KMS-11 (cell line): ENCODE measurements around the gene NBEA.

ENCODE experiments used
- H2AFZ ChIP-seq: fragments of 200-600 bp; sonication (generic); 2 replicates; pipeline ENCODE4 v1.6.1; 2016; ENCODE audit warnings: antibody characterized with exemption, mixed run types, low read depth
- H3K27ac ChIP-seq: fragments of 200-600 bp; sonication (generic); 2 replicates; pipeline ENCODE4 v1.6.1; 2016; ENCODE audit warnings: mild to moderate bottlenecking, mixed run types
- H3K27me3 ChIP-seq: fragments of 200-600 bp; sonication (generic); 2 replicates; pipeline ENCODE4 v1.6.1; 2017; ENCODE audit warnings: mild to moderate bottlenecking, low read depth, mixed run types, moderate library complexity; ENCODE audit not compliant: insufficient read depth
- H3K36me3 ChIP-seq: fragments of 200-600 bp; sonication (generic); 2 replicates; pipeline ENCODE4 v1.6.1; 2017; ENCODE audit warnings: mild to moderate bottlenecking, mixed run types; ENCODE audit not compliant: insufficient read depth
- H3K4me1 ChIP-seq: fragments of 200-600 bp; sonication (generic); 2 replicates; pipeline ENCODE4 v1.6.1; 2016; ENCODE audit warnings: mild to moderate bottlenecking, low read depth, mixed run types; ENCODE audit not compliant: poor library complexity, severe bottlenecking
- H3K4me2 ChIP-seq: fragments of 200-600 bp; sonication (generic); 2 replicates; pipeline ENCODE4 v1.7.0; 2016; ENCODE audit warnings: mild to moderate bottlenecking, mixed run types
- H3K4me3 ChIP-seq: fragments of 200-600 bp; sonication (generic); IDR thresholded peaks from 2 replicates; pipeline ENCODE4 v1.6.1; 2017; ENCODE audit warnings: low read depth, low read length, mixed read lengths; ENCODE audit not compliant: insufficient read depth
- H3K79me2 ChIP-seq: fragments of 200-600 bp; sonication (generic); 2 replicates; pipeline ENCODE4 v1.6.1; 2016; ENCODE audit warnings: low read depth, mixed run types; ENCODE audit not compliant: insufficient read depth
- H3K9ac ChIP-seq: fragments of 200-600 bp; sonication (generic); 2 replicates; pipeline ENCODE4 v1.6.1; 2016; ENCODE audit warnings: mild to moderate bottlenecking, mixed run types
- H4K20me1 ChIP-seq: fragments of 200-600 bp; sonication (generic); 2 replicates; pipeline ENCODE4 v1.6.1; 2016; ENCODE audit warnings: mild to moderate bottlenecking, mixed run types; ENCODE audit not compliant: insufficient read depth
- CTCF ChIP-seq: fragments of 200-600 bp; sonication (generic); conservative IDR thresholded peaks from 2 replicates; pipeline ENCODE4 v1.6.1; 2017; ENCODE audit warnings: low read depth, mild to moderate bottlenecking, antibody characterized with exemption, low read length, moderate library complexity, mixed read lengths

The NBEA gene

GRCh38 chr13:34942732-34943435, 814 bp downstream of the NBEA start:
- H4K20me1 ChIP-seq, result no peaks in the 10 kb centered on the region
- H3K79me2 ChIP-seq, result no peaks in the 10 kb centered on the region
- TF ChIP-seq CTCF, result no peak
- H3K27ac ChIP-seq, result no peak overlapping the region
- H3K9ac ChIP-seq, result no peak overlapping the region
- peak overlapping the region; percentile 73 for H2AFZ ChIP-seq
- H3K36me3 ChIP-seq, result no peaks in the 10 kb centered on the region
- H3K4me1 ChIP-seq, result peaks cover 22% of the 10 kb centered on the region
- H3K4me2 ChIP-seq, result peak overlapping the region; percentile 71
- no peak overlapping the region for H3K4me3 ChIP-seq
- no peaks in the 10 kb centered on the region for H3K27me3 ChIP-seq

- Histone ChIP-seq H3K9ac (no peak overlapping the region), H3K27ac (no peak overlapping the region), H3K79me2 (no peaks in the 10 kb centered on the region)
Observed at GRCh38 chr13:34943436-34944273, 1.6 kb downstream of the NBEA start.

GRCh38 chr13:34944274-34944634, 2.2 kb downstream of the NBEA start:
- Histone ChIP-seq H2AFZ (no peak overlapping the region), H3K9ac (no peak overlapping the region), H3K4me2 (peak overlapping the region; percentile 71; the same call in 1 of the 2 replicates), H3K4me1 (peaks cover 22% of the 10 kb centered on the region), H3K79me2 (no peaks in the 10 kb centered on the region), H3K27me3 (no peaks in the 10 kb centered on the region), H3K27ac (no peak overlapping the region), H3K36me3 (no peaks in the 10 kb centered on the region), H4K20me1 (no peaks in the 10 kb centered on the region), H3K4me3 (no peak overlapping the region)
- no peak for TF ChIP-seq CTCF

More at GRCh38 chr13:34943436-34944273, 1.6 kb downstream of the NBEA start:
- Histone ChIP-seq H2AFZ (peak overlapping the region; percentile 73), H3K27me3 (no peaks in the 10 kb centered on the region), H3K4me1 (peaks cover 22% of the 10 kb centered on the region), H3K4me2 (peak overlapping the region; percentile 71), H3K4me3 (no peak overlapping the region), H4K20me1 (no peaks in the 10 kb centered on the region), H3K36me3 (no peaks in the 10 kb centered on the region)
- no peak for TF ChIP-seq CTCF

- no peaks in the 10 kb centered on the region for H3K79me2 ChIP-seq
- TF ChIP-seq CTCF, result no peak
- H3K9ac ChIP-seq, result no peak overlapping the region
Observed at GRCh38 chr13:34944751-34945150, 2.7 kb downstream of the NBEA start.

More at GRCh38 chr13:34944751-34945150, 2.7 kb downstream of the NBEA start:
- no peaks in the 10 kb centered on the region for H3K27me3 ChIP-seq
- no peaks in the 10 kb centered on the region for H4K20me1 ChIP-seq
- peak overlapping the region; percentile 71; the same call in 1 of the 2 replicates for H3K4me2 ChIP-seq
- H3K36me3 ChIP-seq, result no peaks in the 10 kb centered on the region
- H3K4me1 ChIP-seq, result peaks cover 22% of the 10 kb centered on the region
- no peak overlapping the region for H3K4me3 ChIP-seq
- no peak overlapping the region for H2AFZ ChIP-seq
- H3K27ac ChIP-seq, result no peak overlapping the region
